Mesenchymal stem cell (in vitro differentiated cells and primary cell): Measurements from ENCODE around the gene TP53I13.

Experiments
- DNase-seq: peaks from one replicate; pipeline ENCODE4 v3.0.0-alpha.2; 2013
- H2AFZ ChIP-seq: one replicate; pipeline ENCODE4 v1.6.1; 2013; ENCODE audit warnings: low read depth, mild to moderate bottlenecking, control low read depth, inconsistent platforms, low read length, moderate library complexity
- H2AK5ac ChIP-seq: 2 replicates; pipeline ENCODE4 v1.6.1; 2013; ENCODE audit warnings: low read length, moderate library complexity, mild to moderate bottlenecking, inconsistent platforms; ENCODE audit not compliant: severe bottlenecking
- H2BK120ac ChIP-seq: one replicate; pipeline ENCODE4 v1.6.1; 2013; ENCODE audit warnings: low read depth, mild to moderate bottlenecking, inconsistent platforms, low read length, moderate library complexity
- H2BK12ac ChIP-seq, 2 experiments: one replicate each; pipeline ENCODE4 v1.6.1; 2013; ENCODE audit warnings: inconsistent platforms in 2 of 2, low read length in 2 of 2, mild to moderate bottlenecking in 2 of 2, moderate library complexity in 2 of 2, control low read depth in 1 of 2
- H2BK15ac ChIP-seq: one replicate; pipeline ENCODE4 v1.6.1; 2013; ENCODE audit warnings: mild to moderate bottlenecking, low read depth, inconsistent platforms; ENCODE audit not compliant: poor library complexity, severe bottlenecking
- H2BK5ac ChIP-seq: 2 replicates; pipeline ENCODE4 v1.6.1; 2013; ENCODE audit warnings: low read depth, mild to moderate bottlenecking, low read length, control low read depth, inconsistent platforms; ENCODE audit not compliant: poor library complexity, severe bottlenecking
- H3K14ac ChIP-seq, 2 experiments: one replicate each; pipeline ENCODE4 v1.6.1; 2013; ENCODE audit warnings: inconsistent platforms in 2 of 2, low read length in 2 of 2, control low read depth in 1 of 2, mild to moderate bottlenecking in 1 of 2, moderate library complexity in 1 of 2
- H3K18ac ChIP-seq, 2 experiments: one replicate each; pipeline ENCODE4 v1.6.1; 2013; ENCODE audit warnings: inconsistent platforms in 2 of 2, low read length in 2 of 2, control low read depth in 1 of 2, low read depth in 1 of 2, mild to moderate bottlenecking in 1 of 2
- H3K23ac ChIP-seq, 2 experiments: one replicate each; pipeline ENCODE4 v1.6.1; 2013; ENCODE audit warnings: inconsistent platforms in 2 of 2, low read length in 2 of 2, mild to moderate bottlenecking in 2 of 2, moderate library complexity in 2 of 2, control low read depth in 1 of 2
- H3K27ac ChIP-seq: 2 replicates; pipeline ENCODE4 v1.5.1; 2013; ENCODE audit warnings: mild to moderate bottlenecking, moderate library complexity, low read length, control low read depth, inconsistent platforms; ENCODE audit not compliant: poor library complexity, severe bottlenecking
- H3K27me3 ChIP-seq, 2 experiments: 2 replicates each; pipeline versions ENCODE4 v1.6.1 to v1.7.0; 2013; ENCODE audit warnings: low read length in 2 of 2, mild to moderate bottlenecking in 2 of 2, moderate library complexity in 2 of 2, control low read depth in 1 of 2, inconsistent platforms in 1 of 2; ENCODE audit not compliant: control insufficient read depth in 1 of 2, insufficient read depth in 1 of 2
- H3K36me3 ChIP-seq, 2 experiments: 2 replicates each; pipeline versions ENCODE4 v1.6.1 to v1.7.0; 2013; ENCODE audit warnings: low read length in 2 of 2, control low read depth in 1 of 2, inconsistent platforms in 1 of 2, low read depth in 1 of 2, mild to moderate bottlenecking in 1 of 2; ENCODE audit not compliant: insufficient read depth in 2 of 2, control insufficient read depth in 1 of 2
- H3K4ac ChIP-seq, 2 experiments: one replicate each; pipeline ENCODE4 v1.6.1; 2013; ENCODE audit warnings: inconsistent platforms in 2 of 2, low read length in 2 of 2, mild to moderate bottlenecking in 2 of 2, moderate library complexity in 2 of 2, control low read depth in 1 of 2, low read depth in 1 of 2
- H3K4me1 ChIP-seq: 2 replicates; pipeline ENCODE4 v1.6.1; 2013; ENCODE audit warnings: low read depth, low read length, control low read depth; ENCODE audit not compliant: control insufficient read depth, insufficient read depth
- H3K4me2 ChIP-seq: 2 replicates; pipeline ENCODE4 v1.6.1; 2013; ENCODE audit warnings: low read length, mild to moderate bottlenecking, inconsistent platforms; ENCODE audit not compliant: poor library complexity, severe bottlenecking
- H3K4me3 ChIP-seq, 2 experiments: 2 replicates each; pipeline versions ENCODE4 v1.5.1 to v1.7.0; 2013; ENCODE audit warnings: low read length in 2 of 2, mild to moderate bottlenecking in 2 of 2, control low read depth in 1 of 2, low read depth in 1 of 2; ENCODE audit not compliant: insufficient read depth in 1 of 2
- H3K79me1 ChIP-seq: replicated peaks from 2 replicates; pipeline ENCODE4 v1.6.1; 2013; ENCODE audit warnings: mild to moderate bottlenecking, control low read depth, low read length, inconsistent platforms; ENCODE audit not compliant: poor library complexity, severe bottlenecking
- H3K9ac ChIP-seq: 2 replicates; pipeline ENCODE4 v1.7.0; 2013; ENCODE audit warnings: mild to moderate bottlenecking, low read length, moderate library complexity
- H3K9me3 ChIP-seq: 2 replicates; pipeline ENCODE4 v1.7.0; 2013; ENCODE audit warnings: mild to moderate bottlenecking, low read length; ENCODE audit not compliant: control insufficient read depth
- H4K8ac ChIP-seq: one replicate; pipeline ENCODE4 v1.6.1; 2013; ENCODE audit warnings: inconsistent platforms, mild to moderate bottlenecking, low read length, moderate library complexity
- H4K91ac ChIP-seq: one replicate; pipeline ENCODE4 v1.6.1; 2013; ENCODE audit warnings: mild to moderate bottlenecking, low read length, inconsistent platforms
- WGBS: methylation state at CpG from one replicate; pipeline ENCODE4 v1.1.7; 2013; ENCODE audit warnings: mixed read lengths; 5-methylcytosine and 5-hydroxymethylcytosine counted together

The TP53I13 gene

GRCh38 chr17:29595943-29596774 lies 27.7 kb downstream of the TP53I13 start:
- H3K4me3 ChIP-seq, result no peak overlapping the region
- H3K9ac ChIP-seq, result no peak overlapping the region
- H3K4ac ChIP-seq, result no peak overlapping the region
- no peaks in the 10 kb centered on the region for H3K9me3 ChIP-seq
- no peak overlapping the region for H3K23ac ChIP-seq
- no peak overlapping the region for H3K27ac ChIP-seq
- WGBS, result 96% methylated on average over 10 of the region's 12 CpGs
- DNase-seq, result no peak
- no peak overlapping the region for H4K91ac ChIP-seq
- H3K4me2 ChIP-seq, result no peak overlapping the region
- H4K8ac ChIP-seq, result no peak overlapping the region
- no peak overlapping the region for H2BK15ac ChIP-seq
- no peak overlapping the region for H2AK5ac ChIP-seq
- H2BK12ac ChIP-seq, result no peak overlapping the region
- H2BK5ac ChIP-seq, result no peak overlapping the region
- peaks cover 42% of the 10 kb centered on the region for H3K4me1 ChIP-seq
- no peak overlapping the region for H3K18ac ChIP-seq
- H3K36me3 ChIP-seq, result no peaks in the 10 kb centered on the region
- no peak overlapping the region for H3K14ac ChIP-seq
- no peaks in the 10 kb centered on the region for H3K27me3 ChIP-seq
- H2AFZ ChIP-seq, result no peak overlapping the region
- peaks cover 12% of the 10 kb centered on the region for H3K79me1 ChIP-seq
- no peak overlapping the region for H2BK120ac ChIP-seq

- DNase-seq, result no peak
- H3K23ac ChIP-seq, result no peak overlapping the region
- H3K79me1 ChIP-seq, result peaks cover 12% of the 10 kb centered on the region
- no peak overlapping the region for H2BK12ac ChIP-seq
- no peaks in the 10 kb centered on the region for H3K9me3 ChIP-seq
- H3K18ac ChIP-seq, result no peak overlapping the region
- H3K4me1 ChIP-seq, result peaks cover 38% of the 10 kb centered on the region
- no peak overlapping the region for H4K8ac ChIP-seq
- H3K9ac ChIP-seq, result no peak overlapping the region
- H2AK5ac ChIP-seq, result no peak overlapping the region
- no peak overlapping the region for H3K4me3 ChIP-seq
- H3K14ac ChIP-seq, result no peak overlapping the region
- no peak overlapping the region for H2AFZ ChIP-seq
- no peak overlapping the region for H3K4me2 ChIP-seq
- no peaks in the 10 kb centered on the region for H3K27me3 ChIP-seq
- H4K91ac ChIP-seq, result no peak overlapping the region
- no peaks in the 10 kb centered on the region for H3K36me3 ChIP-seq
- no peak overlapping the region for H2BK120ac ChIP-seq
- no peak overlapping the region for H3K4ac ChIP-seq
- H2BK5ac ChIP-seq, result no peak overlapping the region
- 68% methylated on average over 8 of the region's 9 CpGs for WGBS
- H3K27ac ChIP-seq, result no peak overlapping the region
- H2BK15ac ChIP-seq, result no peak overlapping the region
Observed at GRCh38 chr17:29596811-29597210, 28.3 kb downstream of the TP53I13 start.

- peaks cover 31% of the 10 kb centered on the region for H3K4me1 ChIP-seq
- H3K4ac ChIP-seq, result no peak overlapping the region
- no peaks in the 10 kb centered on the region for H3K36me3 ChIP-seq
- H3K9me3 ChIP-seq, result no peaks in the 10 kb centered on the region
- WGBS, result 47% methylated on average over 11 of the region's 13 CpGs
- H3K27me3 ChIP-seq, result no peaks in the 10 kb centered on the region
- H2BK12ac ChIP-seq, result no peak overlapping the region
- no peak overlapping the region for H3K9ac ChIP-seq
- peaks cover 14% of the 10 kb centered on the region for H3K79me1 ChIP-seq
- peak overlapping the region; percentile 39 for H4K8ac ChIP-seq
- no peak overlapping the region for H3K4me3 ChIP-seq
- no peak overlapping the region for H2BK15ac ChIP-seq
- no peak overlapping the region for H2BK5ac ChIP-seq
- no peak overlapping the region for H3K23ac ChIP-seq
- H3K18ac ChIP-seq, result peak overlapping the region in 1 of 2 experiments; percentile 41
- H3K27ac ChIP-seq, result no peak overlapping the region
- no peak overlapping the region for H4K91ac ChIP-seq
- H3K14ac ChIP-seq, result no peak overlapping the region
- H2BK120ac ChIP-seq, result no peak overlapping the region
- H3K4me2 ChIP-seq, result no peak overlapping the region
- DNase-seq, result no peak
- H2AFZ ChIP-seq, result no peak overlapping the region
- no peak overlapping the region for H2AK5ac ChIP-seq
Observed at GRCh38 chr17:29597361-29598172, 29.1 kb downstream of the TP53I13 start.

GRCh38 chr17:29603109-29603674 lies 34.7 kb downstream of the TP53I13 start:
- H3K4me2 ChIP-seq, result no peak overlapping the region
- peaks cover 10% of the 10 kb centered on the region for H3K79me1 ChIP-seq
- no peak overlapping the region for H3K23ac ChIP-seq
- H4K8ac ChIP-seq, result no peak overlapping the region
- H3K4me1 ChIP-seq, result peaks cover 7% of the 10 kb centered on the region
- no peak for DNase-seq
- no peaks in the 10 kb centered on the region for H3K9me3 ChIP-seq
- no peak overlapping the region for H4K91ac ChIP-seq
- H3K36me3 ChIP-seq, result peaks cover 0 to 5% of the 10 kb centered on the region in 2 experiments
- no peak overlapping the region for H2BK12ac ChIP-seq
- no peak overlapping the region for H2BK5ac ChIP-seq
- H2BK120ac ChIP-seq, result no peak overlapping the region
- no peak overlapping the region for H3K4me3 ChIP-seq
- H3K18ac ChIP-seq, result no peak overlapping the region
- no peak overlapping the region for H2AK5ac ChIP-seq
- H3K9ac ChIP-seq, result no peak overlapping the region
- no peaks in the 10 kb centered on the region for H3K27me3 ChIP-seq
- H3K4ac ChIP-seq, result no peak overlapping the region
- H2BK15ac ChIP-seq, result no peak overlapping the region
- no peak overlapping the region for H3K27ac ChIP-seq
- no peak overlapping the region for H2AFZ ChIP-seq
- H3K14ac ChIP-seq, result no peak overlapping the region
- 96% methylated on average over 2 of the region's 6 CpGs for WGBS
